Liver (tissue), 3 donors: ENCODE data around the gene BRMS1L.

Experiments used
- ATF3 ChIP-seq: IDR thresholded peaks from 2 replicates; pipeline ENCODE4 v1.6.1; 2016; ENCODE audit warnings: antibody characterized with exemption
- CTCF ChIP-seq: fragments of 150-350 bp; IDR thresholded peaks from 2 replicates; pipeline ENCODE4 v1.5.1; 2017; ENCODE audit warnings: improper control_type of control experiment, low read depth, low read length; ENCODE audit not compliant: missing input control
- EGR1 ChIP-seq, 2 donors: IDR thresholded peaks; 2 replicates each; pipeline ENCODE4 v1.6.1; 2016 to 2018; ENCODE audit warnings: antibody characterized with exemption in 2 of 2, low read depth in 2 of 2
- GABPA ChIP-seq, 2 donors: IDR thresholded peaks in 1 of 2; conservative IDR thresholded peaks in 1 of 2; 2 replicates each; pipeline ENCODE4 v1.6.1; 2016; ENCODE audit warnings: antibody characterized with exemption in 2 of 2, mild to moderate bottlenecking in 1 of 2, moderate library complexity in 1 of 2
- SP1 ChIP-seq: IDR thresholded peaks from 2 replicates; pipeline ENCODE4 v1.6.1; 2018; ENCODE audit warnings: antibody characterized with exemption, mild to moderate bottlenecking
- ZBTB33 ChIP-seq: IDR thresholded peaks from 2 replicates; pipeline ENCODE4 v1.6.1; 2016; ENCODE audit warnings: antibody characterized with exemption
- TF ChIP-seq, protein P1 (sequence below): IDR thresholded peaks from 2 replicates; pipeline ENCODE4 v1.6.1; 2016; ENCODE audit warnings: antibody characterized with exemption, mild to moderate bottlenecking
- donor health status: healthy.
- donor health status: healthy.

- TF ChIP-seq SP1 (no peak), EGR1 (IDR thresholded peaks at IDR 0.05; ENCODE audit: low read depth in 2 of 2) (no peak), ZBTB33 (no peak), CTCF (no peak), ATF3 (no peak), GABPA (IDR thresholded peaks at IDR 0.05 in 1 of 2, conservative IDR thresholded peaks at IDR 0.05 in 1 of 2) (no peak)
- TF ChIP-seq, protein P1, sequence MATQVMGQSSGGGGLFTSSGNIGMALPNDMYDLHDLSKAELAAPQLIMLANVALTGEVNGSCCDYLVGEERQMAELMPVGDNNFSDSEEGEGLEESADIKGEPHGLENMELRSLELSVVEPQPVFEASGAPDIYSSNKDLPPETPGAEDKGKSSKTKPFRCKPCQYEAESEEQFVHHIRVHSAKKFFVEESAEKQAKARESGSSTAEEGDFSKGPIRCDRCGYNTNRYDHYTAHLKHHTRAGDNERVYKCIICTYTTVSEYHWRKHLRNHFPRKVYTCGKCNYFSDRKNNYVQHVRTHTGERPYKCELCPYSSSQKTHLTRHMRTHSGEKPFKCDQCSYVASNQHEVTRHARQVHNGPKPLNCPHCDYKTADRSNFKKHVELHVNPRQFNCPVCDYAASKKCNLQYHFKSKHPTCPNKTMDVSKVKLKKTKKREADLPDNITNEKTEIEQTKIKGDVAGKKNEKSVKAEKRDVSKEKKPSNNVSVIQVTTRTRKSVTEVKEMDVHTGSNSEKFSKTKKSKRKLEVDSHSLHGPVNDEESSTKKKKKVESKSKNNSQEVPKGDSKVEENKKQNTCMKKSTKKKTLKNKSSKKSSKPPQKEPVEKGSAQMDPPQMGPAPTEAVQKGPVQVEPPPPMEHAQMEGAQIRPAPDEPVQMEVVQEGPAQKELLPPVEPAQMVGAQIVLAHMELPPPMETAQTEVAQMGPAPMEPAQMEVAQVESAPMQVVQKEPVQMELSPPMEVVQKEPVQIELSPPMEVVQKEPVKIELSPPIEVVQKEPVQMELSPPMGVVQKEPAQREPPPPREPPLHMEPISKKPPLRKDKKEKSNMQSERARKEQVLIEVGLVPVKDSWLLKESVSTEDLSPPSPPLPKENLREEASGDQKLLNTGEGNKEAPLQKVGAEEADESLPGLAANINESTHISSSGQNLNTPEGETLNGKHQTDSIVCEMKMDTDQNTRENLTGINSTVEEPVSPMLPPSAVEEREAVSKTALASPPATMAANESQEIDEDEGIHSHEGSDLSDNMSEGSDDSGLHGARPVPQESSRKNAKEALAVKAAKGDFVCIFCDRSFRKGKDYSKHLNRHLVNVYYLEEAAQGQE, result no peak
Measured at GRCh38 chr14:35808076-35808637, 18.0 kb upstream of the BRMS1L start.
